IMR-90 (cell line): Measurements from ENCODE around the gene SDS. TPM values are rescaled to one million over a fixed set of nuclear protein-coding genes. Genes with fewer than 3 reads are reported as not detected.

ENCODE experiments used
- ATAC-seq: fragments of 200-7000 bp; cut with Tn5 transposase; 2 replicates; pipeline ENCODE4 v1.9.1; 2020; ENCODE audit warnings: low read depth, mild to moderate bottlenecking, moderate library complexity
- BruUV-seq: library from RNA; stranded (reverse); fragments of 400-500 nt; replicated peaks from 2 replicates; lab custom pipeline; 2021; lab: Mats Ljungman, UMichigan
- CTCF ChIA-PET: fragments of 300-600 bp; formaldehyde crosslinking; extraction: SDS; loops from one replicate; lab custom pipeline; 2021; ENCODE audit warnings: antibody characterized with exemption; lab: Yijun Ruan, JAX
- POLR2A ChIA-PET: fragments of 300-600 bp; sonication (Branson Sonifier 250); formaldehyde crosslinking; loops from one replicate; lab custom pipeline; 2022; ENCODE audit warnings: antibody characterized with exemption; ENCODE audit not compliant: unreplicated experiment; lab: Charles Lee
- DNase-seq: peaks from one replicate; pipeline ENCODE4 v3.0.0; 2013
- H2AFZ ChIP-seq: replicated peaks from 2 replicates; pipeline ENCODE3; 2013; ENCODE audit warnings: low read length, mild to moderate bottlenecking; ENCODE audit not compliant: poor library complexity
- H2AK5ac ChIP-seq: 2 replicates; pipeline ENCODE4 v1.6.1; 2013; ENCODE audit warnings: low read depth, low read length, inconsistent platforms
- H2AK9ac ChIP-seq: replicated peaks from 2 replicates; pipeline ENCODE3; 2013; ENCODE audit warnings: mild to moderate bottlenecking, low read depth, low read length, moderate library complexity; ENCODE audit not compliant: poor library complexity
- H2BK120ac ChIP-seq: 2 replicates; pipeline ENCODE4 v1.6.1; 2013; ENCODE audit warnings: low read depth, low read length, inconsistent platforms
- H2BK15ac ChIP-seq: 3 replicates; pipeline ENCODE4 v1.6.1; 2013; ENCODE audit warnings: low read depth, low read length, inconsistent platforms
- H2BK20ac ChIP-seq: 2 replicates; pipeline ENCODE4 v1.6.1; 2013; ENCODE audit warnings: low read depth, mild to moderate bottlenecking, inconsistent platforms, low read length, moderate library complexity
- H2BK5ac ChIP-seq: 2 replicates; pipeline ENCODE4 v1.6.1; 2013; ENCODE audit warnings: mild to moderate bottlenecking, low read depth, low read length, inconsistent platforms; ENCODE audit not compliant: poor library complexity, severe bottlenecking
- H3K14ac ChIP-seq: replicated peaks from 2 replicates; pipeline ENCODE4 v1.6.1; 2013; ENCODE audit warnings: low read depth, low read length, inconsistent platforms
- H3K18ac ChIP-seq: 2 replicates; pipeline ENCODE4 v1.6.1; 2013; ENCODE audit warnings: low read depth, low read length, control low read depth
- H3K23ac ChIP-seq: 2 replicates; pipeline ENCODE4 v1.6.1; 2013; ENCODE audit warnings: low read depth, low read length, inconsistent platforms
- H3K27ac ChIP-seq: 2 replicates; pipeline ENCODE4 v1.5.1; 2013; ENCODE audit warnings: mild to moderate bottlenecking, control low read depth, low read length; ENCODE audit not compliant: insufficient read depth
- H3K27me3 ChIP-seq: 2 replicates; pipeline ENCODE4 v1.6.1; 2013; ENCODE audit warnings: low read length; ENCODE audit not compliant: control insufficient read depth, insufficient read depth
- H3K36me3 ChIP-seq: 2 replicates; pipeline ENCODE4 v1.6.1; 2013; ENCODE audit warnings: low read length, mixed read lengths; ENCODE audit not compliant: control insufficient read depth, insufficient read depth
- H3K4ac ChIP-seq: 2 replicates; pipeline ENCODE4 v1.6.1; 2013; ENCODE audit warnings: low read depth, low read length, inconsistent platforms
- H3K4me1 ChIP-seq: 2 replicates; pipeline ENCODE4 v1.6.1; 2013; ENCODE audit warnings: low read length, mixed read lengths; ENCODE audit not compliant: control insufficient read depth, insufficient read depth
- H3K4me2 ChIP-seq: 2 replicates; pipeline ENCODE4 v1.6.1; 2013; ENCODE audit warnings: low read depth, mild to moderate bottlenecking, control low read depth, low read length, moderate library complexity
- H3K4me3 ChIP-seq: 2 replicates; pipeline ENCODE4 v1.5.1; 2013; ENCODE audit warnings: low read depth, mild to moderate bottlenecking, control low read depth, low read length, moderate library complexity; ENCODE audit not compliant: insufficient read depth
- H3K56ac ChIP-seq: 2 replicates; pipeline ENCODE4 v1.6.1; 2013; ENCODE audit warnings: low read length, inconsistent platforms; ENCODE audit not compliant: insufficient read depth; ENCODE audit errors: extremely low read depth
- H3K79me1 ChIP-seq, 2 experiments: 2 replicates each; pipeline ENCODE4 v1.6.1; 2013; ENCODE audit warnings: low read length in 2 of 2, inconsistent platforms in 1 of 2, low read depth in 1 of 2
- H3K9ac ChIP-seq: 2 replicates; pipeline ENCODE4 v1.6.1; 2013; ENCODE audit warnings: low read depth, low read length, control low read depth
- H3K9me1 ChIP-seq: 2 replicates; pipeline ENCODE4 v1.6.1; 2013; ENCODE audit warnings: low read length, inconsistent platforms; ENCODE audit not compliant: insufficient read depth
- H3K9me3 ChIP-seq: 2 replicates; pipeline ENCODE4 v1.6.1; 2013; ENCODE audit warnings: low read length; ENCODE audit not compliant: control insufficient read depth, insufficient read depth
- H4K20me1 ChIP-seq: 2 replicates; pipeline ENCODE4 v1.6.1; 2013; ENCODE audit warnings: low read length, inconsistent platforms; ENCODE audit not compliant: insufficient read depth
- H4K5ac ChIP-seq: 2 replicates; pipeline ENCODE4 v1.6.1; 2013; ENCODE audit warnings: mild to moderate bottlenecking, low read depth, low read length, control low read depth
- H4K8ac ChIP-seq, 2 experiments: 2 replicates each; pipeline ENCODE4 v1.6.1; 2013; ENCODE audit warnings: low read depth in 2 of 2, low read length in 2 of 2, control low read depth in 1 of 2, inconsistent platforms in 1 of 2
- H4K91ac ChIP-seq: 2 replicates; pipeline ENCODE4 v1.6.1; 2013; ENCODE audit warnings: low read depth, low read length, inconsistent platforms; ENCODE audit not compliant: insufficient read depth
- MAFK ChIP-seq: IDR thresholded peaks from 2 replicates; pipeline ENCODE4 v1.6.1; 2012; ENCODE audit warnings: low read depth, low read length, improper control_type of control experiment
- POLR2A ChIP-seq: IDR thresholded peaks from 2 replicates; pipeline ENCODE4 v1.6.1; 2012; ENCODE audit warnings: mild to moderate bottlenecking, low read depth, low read length
- RFX5 ChIP-seq: IDR thresholded peaks from 2 replicates; pipeline ENCODE4 v1.8.0; 2012; ENCODE audit warnings: low read depth, mild to moderate bottlenecking, low read length, moderate library complexity
- SMC3 ChIP-seq: fragments of 150-350 bp; IDR thresholded peaks from 2 replicates; pipeline ENCODE4 v1.6.1; 2016; ENCODE audit warnings: low read depth, mild to moderate bottlenecking, antibody characterized with exemption, low read length, moderate library complexity
- USF2 ChIP-seq: fragments of 150-350 bp; IDR thresholded peaks from 2 replicates; pipeline ENCODE4 v1.6.1; 2017; ENCODE audit warnings: mild to moderate bottlenecking, antibody characterized with exemption, low read length, low read depth
- WGBS, 2 experiments: methylation state at CpG; one replicate each; pipeline versions ENCODE4 v1.1.5 to v1.1.7; 2013; ENCODE audit warnings: missing lambda C conversion rate in 2 of 2; ENCODE audit not compliant: insufficient read length in 1 of 2; ENCODE audit errors: extremely low coverage in 2 of 2; 5-methylcytosine and 5-hydroxymethylcytosine counted together
- dilution Hi-C: fragments of 300-500 bp; cut with HindIII; formaldehyde crosslinking; loops from one replicate; pipeline ENCODE4 v1.14.3; 2018; ENCODE audit warnings: low sequenced_read_pairs; ENCODE audit not compliant: unreplicated experiment
- in situ Hi-C: fragments of 300-500 bp; cut with MboI; formaldehyde crosslinking; loops from 3 replicates; pipeline ENCODE4 v1.14.3; 2019; ENCODE audit warnings: low sequenced_read_pairs, inconsistent platforms, mixed read lengths
- intact Hi-C: fragments of 100-400 bp; cut with micrococcal nuclease; formaldehyde crosslinking; loops from 2 replicates; pipeline ENCODE4 v1.10.0; 2022
- polyA plus RNA-seq, 3 experiments: library from polyadenylated mRNA; depleted of rRNA; stranded (reverse); fragments of >200 nt; gene quantifications; 2 replicates each; pipeline ENCODE4 v1.2.3, GENCODE V29; 2012; ENCODE audit warnings: low replicate concordance in 1 of 3
- total RNA-seq: library from RNA; depleted of rRNA; stranded (reverse); fragments of >200 nt; gene quantifications from 2 replicates; pipeline ENCODE4 v1.2.3, GENCODE V29; 2012

SDS gene
- total and polyA plus RNA-seq, 2 of the 4 experiments (the other 2 are of a cell fraction) = not detected

DNA sequence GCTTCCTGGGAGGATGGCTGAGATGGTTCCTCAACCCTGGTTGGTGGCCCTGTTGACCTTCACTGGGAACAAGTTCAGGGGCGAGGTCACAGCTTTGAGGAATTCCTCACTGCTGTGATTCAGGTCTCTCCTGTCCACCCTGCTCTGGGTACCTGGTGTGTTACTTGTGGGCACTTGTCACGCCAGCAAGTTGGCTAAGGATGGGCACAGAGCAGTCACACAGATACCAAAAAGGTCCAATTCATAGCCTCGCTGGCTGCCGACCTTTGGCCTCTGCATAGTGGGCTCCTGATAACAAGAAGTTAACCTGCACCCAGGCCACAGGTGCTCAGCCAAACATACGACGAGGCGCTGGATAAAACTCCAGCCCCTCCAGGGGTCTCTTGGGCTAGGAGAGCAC is 11.2 kb downstream of the SDS start:
- Histone ChIP-seq H3K9ac (no peak overlapping the region), H4K8ac (no peak overlapping the region), H2BK15ac (no peak overlapping the region), H2AK5ac (no peak overlapping the region), H3K4me1 (no peaks in the 10 kb centered on the region), H2BK120ac (no peak overlapping the region), H2AFZ (no peak overlapping the region), H2BK20ac (no peak overlapping the region), H3K23ac (no peak overlapping the region), H3K9me1 (no peaks in the 10 kb centered on the region; the same call in 1 of the 2 replicates), H3K27ac (no peak overlapping the region), H3K4me2 (no peak overlapping the region), H3K36me3 (peaks cover 10% of the 10 kb centered on the region), H2AK9ac (no peak overlapping the region), H3K9me3 (no peaks in the 10 kb centered on the region; the same call in 1 of the 2 replicates), H3K14ac (no peak overlapping the region), H3K56ac (no peak overlapping the region), H2BK5ac (no peak overlapping the region), H4K20me1 (no peaks in the 10 kb centered on the region), H4K91ac (no peak overlapping the region), H3K79me1 (no peaks in the 10 kb centered on the region), H4K5ac (no peak overlapping the region), H3K4ac (no peak overlapping the region), H3K18ac (no peak overlapping the region), H3K27me3 (peaks cover 2% of the 10 kb centered on the region; the same call in 1 of the 2 replicates), H3K4me3 (no peak overlapping the region)
- DNase-seq (no peak), ATAC-seq (no peak)
- no TSS peak for BruUV-seq
- in situ Hi-C loops (no loop called here), dilution Hi-C loops (no loop called here), intact Hi-C loops (no loop called here)
- no peak for TF ChIP-seq SMC3
- TF ChIP-seq POLR2A = no peak
- TF ChIP-seq MAFK = no peak
- no peak for TF ChIP-seq USF2
- TF ChIP-seq RFX5 = no peak
- WGBS, 2 experiments = 93% methylated on average over 3 of the region's 7 CpGs; no CpG with 5 or more reads in 1 of the 2 experiments
- ChIA-PET CTCF (interaction anchor here (0.6 kb wide), 1 partner anchor 439 kb away, joined by 5 read pairs; no protein-coding TSS in a partner anchor), POLR2A (no interaction called here)
